IMR-90 (cell line): Measurements from ENCODE around the gene SEMA4D. TPM values are rescaled to one million over a fixed set of nuclear protein-coding genes. Genes with fewer than 3 reads are reported as not detected.

Source experiments
- ATAC-seq: fragments of 200-7000 bp; cut with Tn5 transposase; 2 replicates; pipeline ENCODE4 v1.9.1; 2020; ENCODE audit warnings: low read depth, mild to moderate bottlenecking, moderate library complexity
- BruUV-seq: library from RNA; stranded (reverse); fragments of 400-500 nt; replicated peaks from 2 replicates; lab custom pipeline; 2021; lab: Mats Ljungman, UMichigan
- CTCF ChIA-PET: fragments of 300-600 bp; formaldehyde crosslinking; extraction: SDS; loops from one replicate; lab custom pipeline; 2021; ENCODE audit warnings: antibody characterized with exemption; lab: Yijun Ruan, JAX
- POLR2A ChIA-PET: fragments of 300-600 bp; sonication (Branson Sonifier 250); formaldehyde crosslinking; loops from one replicate; lab custom pipeline; 2022; ENCODE audit warnings: antibody characterized with exemption; ENCODE audit not compliant: unreplicated experiment; lab: Charles Lee
- DNase-seq: peaks from one replicate; pipeline ENCODE4 v3.0.0; 2013
- H2AFZ ChIP-seq: replicated peaks from 2 replicates; pipeline ENCODE3; 2013; ENCODE audit warnings: low read length, mild to moderate bottlenecking; ENCODE audit not compliant: poor library complexity
- H2AK5ac ChIP-seq: 2 replicates; pipeline ENCODE4 v1.6.1; 2013; ENCODE audit warnings: low read depth, low read length, inconsistent platforms
- H2AK9ac ChIP-seq: replicated peaks from 2 replicates; pipeline ENCODE3; 2013; ENCODE audit warnings: mild to moderate bottlenecking, low read depth, low read length, moderate library complexity; ENCODE audit not compliant: poor library complexity
- H2BK120ac ChIP-seq: 2 replicates; pipeline ENCODE4 v1.6.1; 2013; ENCODE audit warnings: low read depth, low read length, inconsistent platforms
- H2BK15ac ChIP-seq: 3 replicates; pipeline ENCODE4 v1.6.1; 2013; ENCODE audit warnings: low read depth, low read length, inconsistent platforms
- H2BK20ac ChIP-seq: 2 replicates; pipeline ENCODE4 v1.6.1; 2013; ENCODE audit warnings: low read depth, mild to moderate bottlenecking, inconsistent platforms, low read length, moderate library complexity
- H2BK5ac ChIP-seq: 2 replicates; pipeline ENCODE4 v1.6.1; 2013; ENCODE audit warnings: mild to moderate bottlenecking, low read depth, low read length, inconsistent platforms; ENCODE audit not compliant: poor library complexity, severe bottlenecking
- H3K14ac ChIP-seq: replicated peaks from 2 replicates; pipeline ENCODE4 v1.6.1; 2013; ENCODE audit warnings: low read depth, low read length, inconsistent platforms
- H3K18ac ChIP-seq: 2 replicates; pipeline ENCODE4 v1.6.1; 2013; ENCODE audit warnings: low read depth, low read length, control low read depth
- H3K23ac ChIP-seq: 2 replicates; pipeline ENCODE4 v1.6.1; 2013; ENCODE audit warnings: low read depth, low read length, inconsistent platforms
- H3K27ac ChIP-seq: 2 replicates; pipeline ENCODE4 v1.5.1; 2013; ENCODE audit warnings: mild to moderate bottlenecking, control low read depth, low read length; ENCODE audit not compliant: insufficient read depth
- H3K27me3 ChIP-seq: 2 replicates; pipeline ENCODE4 v1.6.1; 2013; ENCODE audit warnings: low read length; ENCODE audit not compliant: control insufficient read depth, insufficient read depth
- H3K36me3 ChIP-seq: 2 replicates; pipeline ENCODE4 v1.6.1; 2013; ENCODE audit warnings: low read length, mixed read lengths; ENCODE audit not compliant: control insufficient read depth, insufficient read depth
- H3K4ac ChIP-seq: 2 replicates; pipeline ENCODE4 v1.6.1; 2013; ENCODE audit warnings: low read depth, low read length, inconsistent platforms
- H3K4me1 ChIP-seq: 2 replicates; pipeline ENCODE4 v1.6.1; 2013; ENCODE audit warnings: low read length, mixed read lengths; ENCODE audit not compliant: control insufficient read depth, insufficient read depth
- H3K4me2 ChIP-seq: 2 replicates; pipeline ENCODE4 v1.6.1; 2013; ENCODE audit warnings: low read depth, mild to moderate bottlenecking, control low read depth, low read length, moderate library complexity
- H3K4me3 ChIP-seq: 2 replicates; pipeline ENCODE4 v1.5.1; 2013; ENCODE audit warnings: low read depth, mild to moderate bottlenecking, control low read depth, low read length, moderate library complexity; ENCODE audit not compliant: insufficient read depth
- H3K56ac ChIP-seq: 2 replicates; pipeline ENCODE4 v1.6.1; 2013; ENCODE audit warnings: low read length, inconsistent platforms; ENCODE audit not compliant: insufficient read depth; ENCODE audit errors: extremely low read depth
- H3K79me1 ChIP-seq, 2 experiments: 2 replicates each; pipeline ENCODE4 v1.6.1; 2013; ENCODE audit warnings: low read length in 2 of 2, inconsistent platforms in 1 of 2, low read depth in 1 of 2
- H3K9ac ChIP-seq: 2 replicates; pipeline ENCODE4 v1.6.1; 2013; ENCODE audit warnings: low read depth, low read length, control low read depth
- H3K9me1 ChIP-seq: 2 replicates; pipeline ENCODE4 v1.6.1; 2013; ENCODE audit warnings: low read length, inconsistent platforms; ENCODE audit not compliant: insufficient read depth
- H3K9me3 ChIP-seq: 2 replicates; pipeline ENCODE4 v1.6.1; 2013; ENCODE audit warnings: low read length; ENCODE audit not compliant: control insufficient read depth, insufficient read depth
- H4K20me1 ChIP-seq: 2 replicates; pipeline ENCODE4 v1.6.1; 2013; ENCODE audit warnings: low read length, inconsistent platforms; ENCODE audit not compliant: insufficient read depth
- H4K5ac ChIP-seq: 2 replicates; pipeline ENCODE4 v1.6.1; 2013; ENCODE audit warnings: mild to moderate bottlenecking, low read depth, low read length, control low read depth
- H4K8ac ChIP-seq, 2 experiments: 2 replicates each; pipeline ENCODE4 v1.6.1; 2013; ENCODE audit warnings: low read depth in 2 of 2, low read length in 2 of 2, control low read depth in 1 of 2, inconsistent platforms in 1 of 2
- H4K91ac ChIP-seq: 2 replicates; pipeline ENCODE4 v1.6.1; 2013; ENCODE audit warnings: low read depth, low read length, inconsistent platforms; ENCODE audit not compliant: insufficient read depth
- RAD21 ChIP-seq: IDR thresholded peaks from 2 replicates; pipeline ENCODE4 v1.6.1; 2012; ENCODE audit warnings: low read length, improper control_type of control experiment
- WGBS, 2 experiments: methylation state at CpG; one replicate each; pipeline versions ENCODE4 v1.1.5 to v1.1.7; 2013; ENCODE audit warnings: missing lambda C conversion rate in 2 of 2; ENCODE audit not compliant: insufficient read length in 1 of 2; ENCODE audit errors: extremely low coverage in 2 of 2; 5-methylcytosine and 5-hydroxymethylcytosine counted together
- dilution Hi-C: fragments of 300-500 bp; cut with HindIII; formaldehyde crosslinking; loops from one replicate; pipeline ENCODE4 v1.14.3; 2018; ENCODE audit warnings: low sequenced_read_pairs; ENCODE audit not compliant: unreplicated experiment
- in situ Hi-C: fragments of 300-500 bp; cut with MboI; formaldehyde crosslinking; loops from 3 replicates; pipeline ENCODE4 v1.14.3; 2019; ENCODE audit warnings: low sequenced_read_pairs, inconsistent platforms, mixed read lengths
- intact Hi-C: fragments of 100-400 bp; cut with micrococcal nuclease; formaldehyde crosslinking; loops from 2 replicates; pipeline ENCODE4 v1.10.0; 2022
- polyA plus RNA-seq, 3 experiments: library from polyadenylated mRNA; depleted of rRNA; stranded (reverse); fragments of >200 nt; gene quantifications; 2 replicates each; pipeline ENCODE4 v1.2.3, GENCODE V29; 2012; ENCODE audit warnings: low replicate concordance in 1 of 3
- total RNA-seq: library from RNA; depleted of rRNA; stranded (reverse); fragments of >200 nt; gene quantifications from 2 replicates; pipeline ENCODE4 v1.2.3, GENCODE V29; 2012
- TF ChIP-seq, protein P1 (sequence below): fragments of 150-350 bp; IDR thresholded peaks from 2 replicates; pipeline ENCODE4 v1.6.1; 2017; ENCODE audit warnings: mild to moderate bottlenecking, antibody characterized with exemption, low read length, low read depth
- TF ChIP-seq, protein P2 (sequence below): conservative IDR thresholded peaks from 2 replicates; pipeline ENCODE4 v1.5.1; 2012; ENCODE audit warnings: mild to moderate bottlenecking, low read depth, low read length, improper control_type of control experiment

SEMA4D gene
- total and polyA plus RNA-seq, 2 of the 4 experiments (the other 2 are of a cell fraction), result 0.90 to 1.5 TPM

DNA sequence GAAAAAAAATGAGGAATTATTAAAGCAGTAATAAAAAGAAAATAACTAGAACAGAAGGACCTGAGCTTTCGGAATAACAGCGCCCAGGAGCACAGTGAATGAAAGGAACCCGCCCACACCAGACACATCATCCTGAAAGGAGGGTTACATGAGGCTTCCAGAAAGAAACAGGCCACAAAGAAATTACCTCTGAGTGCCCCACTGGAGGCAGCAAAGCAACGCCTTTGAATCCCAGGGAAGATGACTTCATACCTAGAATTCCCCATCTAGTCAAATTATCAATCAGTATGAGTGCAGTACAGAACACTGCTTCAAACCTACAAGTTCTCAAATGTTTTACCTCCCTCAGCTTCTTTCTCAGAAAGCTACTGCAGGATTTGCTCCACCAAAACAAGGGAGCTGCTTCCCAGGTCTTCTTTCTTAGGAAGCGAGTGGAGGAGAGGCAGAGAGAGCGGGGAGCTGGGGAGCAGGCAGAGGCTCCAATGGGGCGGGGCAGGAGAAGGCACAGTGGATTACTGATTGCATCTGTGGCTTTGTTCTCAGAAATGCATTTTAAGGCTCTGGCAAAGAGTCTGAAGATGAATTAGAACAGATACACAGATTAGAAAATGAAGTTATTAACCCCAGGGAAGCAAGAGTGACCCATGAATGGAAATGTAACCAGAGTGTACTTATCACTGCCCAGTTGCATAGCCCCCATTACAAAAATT, 87.1 kb downstream of the SEMA4D start:
- ChIA-PET POLR2A (interaction anchor here (0.7 kb wide), 1 partner anchor 9 kb away, joined by 3 read pairs; no protein-coding TSS in a partner anchor), CTCF (interaction anchor here (0.6 kb wide), 1 partner anchor 140 kb away, joined by 3 read pairs; no protein-coding TSS in a partner anchor)
- in situ Hi-C loops, result no loop called here
- no peak overlapping the region for H3K23ac ChIP-seq
- H3K56ac ChIP-seq, result no peak overlapping the region
- intact Hi-C loops, result no loop called here
- no peaks in the 10 kb centered on the region for H3K27me3 ChIP-seq
- no peak overlapping the region for H4K91ac ChIP-seq
- no peak overlapping the region for H2BK20ac ChIP-seq
- H3K4me2 ChIP-seq, result no peak overlapping the region
- no peak overlapping the region for H3K14ac ChIP-seq
- H3K4ac ChIP-seq, result no peak overlapping the region
- no peak overlapping the region for H2BK15ac ChIP-seq
- H3K4me1 ChIP-seq, result peaks cover 4% of the 10 kb centered on the region; the same call in 1 of the 2 replicates
- no peaks in the 10 kb centered on the region; the same call in 1 of the 2 replicates for H3K9me1 ChIP-seq
- no peak for DNase-seq
- H2BK5ac ChIP-seq, result no peak overlapping the region
- no peak for ATAC-seq
- no TSS peak for BruUV-seq
- whole genome bisulfite sequencing, 2 experiments, result 100% methylated on average over 3 of the region's 7 CpGs; no CpG with 5 or more reads in 1 of the 2 experiments
- TF ChIP-seq RAD21, result peak; percentile 43
- TF ChIP-seq, protein P1, sequence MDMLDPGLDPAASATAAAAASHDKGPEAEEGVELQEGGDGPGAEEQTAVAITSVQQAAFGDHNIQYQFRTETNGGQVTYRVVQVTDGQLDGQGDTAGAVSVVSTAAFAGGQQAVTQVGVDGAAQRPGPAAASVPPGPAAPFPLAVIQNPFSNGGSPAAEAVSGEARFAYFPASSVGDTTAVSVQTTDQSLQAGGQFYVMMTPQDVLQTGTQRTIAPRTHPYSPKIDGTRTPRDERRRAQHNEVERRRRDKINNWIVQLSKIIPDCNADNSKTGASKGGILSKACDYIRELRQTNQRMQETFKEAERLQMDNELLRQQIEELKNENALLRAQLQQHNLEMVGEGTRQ, result no peak
- TF ChIP-seq, protein P2, sequence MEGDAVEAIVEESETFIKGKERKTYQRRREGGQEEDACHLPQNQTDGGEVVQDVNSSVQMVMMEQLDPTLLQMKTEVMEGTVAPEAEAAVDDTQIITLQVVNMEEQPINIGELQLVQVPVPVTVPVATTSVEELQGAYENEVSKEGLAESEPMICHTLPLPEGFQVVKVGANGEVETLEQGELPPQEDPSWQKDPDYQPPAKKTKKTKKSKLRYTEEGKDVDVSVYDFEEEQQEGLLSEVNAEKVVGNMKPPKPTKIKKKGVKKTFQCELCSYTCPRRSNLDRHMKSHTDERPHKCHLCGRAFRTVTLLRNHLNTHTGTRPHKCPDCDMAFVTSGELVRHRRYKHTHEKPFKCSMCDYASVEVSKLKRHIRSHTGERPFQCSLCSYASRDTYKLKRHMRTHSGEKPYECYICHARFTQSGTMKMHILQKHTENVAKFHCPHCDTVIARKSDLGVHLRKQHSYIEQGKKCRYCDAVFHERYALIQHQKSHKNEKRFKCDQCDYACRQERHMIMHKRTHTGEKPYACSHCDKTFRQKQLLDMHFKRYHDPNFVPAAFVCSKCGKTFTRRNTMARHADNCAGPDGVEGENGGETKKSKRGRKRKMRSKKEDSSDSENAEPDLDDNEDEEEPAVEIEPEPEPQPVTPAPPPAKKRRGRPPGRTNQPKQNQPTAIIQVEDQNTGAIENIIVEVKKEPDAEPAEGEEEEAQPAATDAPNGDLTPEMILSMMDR, result peak; percentile 34
- no peak overlapping the region for H3K4me3 ChIP-seq
- no peak overlapping the region for H4K5ac ChIP-seq
- H4K8ac ChIP-seq, result no peak overlapping the region
- no peaks in the 10 kb centered on the region for H3K79me1 ChIP-seq
- H2AFZ ChIP-seq, result no peak overlapping the region
- H4K20me1 ChIP-seq, result no peaks in the 10 kb centered on the region
- no peaks in the 10 kb centered on the region for H3K36me3 ChIP-seq
- peaks cover 7% of the 10 kb centered on the region for H3K9me3 ChIP-seq
- H2BK120ac ChIP-seq, result no peak overlapping the region
- H3K9ac ChIP-seq, result no peak overlapping the region
- H3K27ac ChIP-seq, result no peak overlapping the region
- dilution Hi-C loops, result no loop called here
- no peak overlapping the region for H2AK9ac ChIP-seq
- no peak overlapping the region for H3K18ac ChIP-seq
- no peak overlapping the region for H2AK5ac ChIP-seq
